Stomach (tissue), 9 donors: ENCODE measurements around the gene LITAF. TPM values are rescaled to one million over a fixed set of nuclear protein-coding genes. Genes with fewer than 3 reads are reported as not detected.

Experiments
- DNase-seq, 2 donors: peaks; one replicate each; pipeline versions ENCODE4 v3.0.0 to v3.0.0-alpha.2; 2013 to 2019
- H3K27ac ChIP-seq, 5 donors: fragments of 200-600 bp in 4 of 5; sonication (generic) in 4 of 5; one replicate each; pipeline ENCODE4 v1.5.1; 2013 to 2019; ENCODE audit warnings: mild to moderate bottlenecking in 1 of 5, moderate library complexity in 1 of 5
- H3K27me3 ChIP-seq, 3 donors: fragments of 200-600 bp; sonication (generic); one replicate each; pipeline ENCODE4 v1.5.1; 2017 to 2019; ENCODE audit warnings: mixed run types in 1 of 3
- H3K36me3 ChIP-seq, 4 donors: fragments of 200-600 bp; sonication (generic); 1 replicate in 3 of 4; 2 replicates in 1 of 4; pipeline ENCODE4 v1.5.1; 2016 to 2019
- H3K4me1 ChIP-seq, 4 donors: fragments of 200-600 bp; sonication (generic); one replicate each; pipeline ENCODE4 v1.5.1; 2016 to 2019
- H3K4me3 ChIP-seq, 4 donors: fragments of 200-600 bp; sonication (generic) in 3 of 4; one replicate each; pipeline ENCODE4 v1.5.1; 2016 to 2019; ENCODE audit warnings: mild to moderate bottlenecking in 1 of 4
- H3K9me3 ChIP-seq, 4 donors: fragments of 200-600 bp; sonication (generic); one replicate each; pipeline ENCODE4 v1.5.1; 2016 to 2019
- EP300 ChIP-seq: sonication (generic); formaldehyde crosslinking; IDR thresholded peaks from one replicate; pipeline ENCODE4 v1.6.1; 2017; ENCODE audit warnings: antibody characterized with exemption
- POLR2A ChIP-seq, 4 donors: fragments of 450-650 bp; IDR thresholded peaks; one replicate each; pipeline ENCODE4 v1.6.1; 2016; ENCODE audit warnings: antibody characterized with exemption in 4 of 4, control low read depth in 2 of 4, mild to moderate bottlenecking in 1 of 4, moderate library complexity in 1 of 4
- POLR2AphosphoS5 ChIP-seq, 3 donors: sonication (generic); formaldehyde crosslinking; IDR thresholded peaks; one replicate each; pipeline ENCODE4 v1.6.1; 2016; ENCODE audit warnings: antibody characterized with exemption in 3 of 3
- WGBS, 5 donors: extraction: QIAGEN DNeasy Blood & Tissue Kit in 3 of 5; methylation state at CpG; one replicate each; pipeline versions ENCODE4 v1.1.5 to v1.1.7; 2013 to 2018; 5-methylcytosine and 5-hydroxymethylcytosine counted together
- intact Hi-C: fragments of 100-400 bp; cut with DNase I; formaldehyde crosslinking; loops from one replicate; pipeline ENCODE4 v1.15.1; 2023; ENCODE audit warnings: low total_unique reads
- polyA plus RNA-seq, 3 donors: library from polyadenylated mRNA; stranded (reverse); fragments of 200-250 nt; gene quantifications; one replicate each; pipeline ENCODE4 v1.2.3, GENCODE V29; 2013
- total RNA-seq, 5 donors: library from RNA; depleted of rRNA; stranded (reverse); fragments of >200 nt; gene quantifications; one replicate each; pipeline versions ENCODE4 v1.1.0 to v1.2.3, GENCODE V29; 2014 to 2016
- TF ChIP-seq, protein P1 (sequence below), 7 experiments: fragments of 450-650 bp in 4 of 7; fragments of 200-600 bp in 3 of 7; sonication (generic) in 3 of 7; IDR thresholded peaks; one replicate each; pipeline ENCODE4 v1.5.1; 2016 to 2019; ENCODE audit warnings: antibody characterized with exemption in 7 of 7, control low read depth in 2 of 7, mild to moderate bottlenecking in 1 of 7
- donor health status: healthy with polysubstance abuse.
- donor health status: Bipolar disorder and iron deficiency.
- donor health status: healthy.

LITAF gene
- total and polyA plus RNA-seq, 8 donors, result 9.8 to 211 (median 60.2) TPM

DNA sequence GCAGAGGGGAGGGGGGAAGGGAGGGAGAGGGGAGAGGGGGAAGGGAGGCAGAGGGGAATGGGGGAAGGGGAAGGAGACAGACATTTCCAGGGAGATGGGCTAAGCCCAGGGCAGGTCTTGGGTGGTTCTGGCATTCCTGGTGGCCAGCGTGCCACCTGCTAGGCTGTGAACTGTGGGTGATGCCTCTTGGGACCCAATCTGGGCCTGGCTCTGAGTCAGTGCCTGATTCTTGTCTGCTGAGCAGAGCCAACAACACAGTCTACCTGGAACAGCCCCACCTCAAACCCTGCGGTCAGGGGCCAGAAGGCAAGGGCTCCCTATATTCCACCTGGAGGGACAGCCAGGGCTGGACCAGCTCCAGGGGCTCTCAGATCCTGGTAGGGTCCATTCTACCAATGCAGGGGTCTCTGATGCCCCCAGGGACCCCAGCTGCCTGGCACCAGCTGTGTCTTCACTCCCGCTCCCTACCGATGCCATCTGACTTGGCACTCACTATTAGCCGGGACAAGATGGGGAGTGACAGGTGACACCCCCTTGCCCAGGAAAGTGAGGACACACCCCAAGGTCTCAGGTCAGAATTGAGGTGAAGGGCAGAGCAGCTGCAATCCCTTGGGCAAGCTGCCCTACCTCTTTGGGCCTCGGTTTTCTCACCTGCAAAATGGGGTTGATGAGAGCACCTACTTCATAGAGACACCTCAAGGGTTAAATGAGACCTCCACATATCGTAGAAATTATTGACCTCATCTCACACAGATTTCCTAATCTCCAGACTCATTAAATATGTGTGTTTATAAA lies 87.2 kb downstream of the LITAF start:
- H3K9me3 ChIP-seq, result no peaks in the 10 kb centered on the region
- no peaks in the 10 kb centered on the region for H3K36me3 ChIP-seq
- TF ChIP-seq EP300 (no peak), POLR2A (IDR thresholded peaks at IDR 0.05) (no peak), POLR2AphosphoS5 (IDR thresholded peaks at IDR 0.05) (no peak)
- TF ChIP-seq, protein P1, sequence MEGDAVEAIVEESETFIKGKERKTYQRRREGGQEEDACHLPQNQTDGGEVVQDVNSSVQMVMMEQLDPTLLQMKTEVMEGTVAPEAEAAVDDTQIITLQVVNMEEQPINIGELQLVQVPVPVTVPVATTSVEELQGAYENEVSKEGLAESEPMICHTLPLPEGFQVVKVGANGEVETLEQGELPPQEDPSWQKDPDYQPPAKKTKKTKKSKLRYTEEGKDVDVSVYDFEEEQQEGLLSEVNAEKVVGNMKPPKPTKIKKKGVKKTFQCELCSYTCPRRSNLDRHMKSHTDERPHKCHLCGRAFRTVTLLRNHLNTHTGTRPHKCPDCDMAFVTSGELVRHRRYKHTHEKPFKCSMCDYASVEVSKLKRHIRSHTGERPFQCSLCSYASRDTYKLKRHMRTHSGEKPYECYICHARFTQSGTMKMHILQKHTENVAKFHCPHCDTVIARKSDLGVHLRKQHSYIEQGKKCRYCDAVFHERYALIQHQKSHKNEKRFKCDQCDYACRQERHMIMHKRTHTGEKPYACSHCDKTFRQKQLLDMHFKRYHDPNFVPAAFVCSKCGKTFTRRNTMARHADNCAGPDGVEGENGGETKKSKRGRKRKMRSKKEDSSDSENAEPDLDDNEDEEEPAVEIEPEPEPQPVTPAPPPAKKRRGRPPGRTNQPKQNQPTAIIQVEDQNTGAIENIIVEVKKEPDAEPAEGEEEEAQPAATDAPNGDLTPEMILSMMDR (IDR thresholded peaks at IDR 0.05), result no peak
- H3K27me3 ChIP-seq, result no peaks in the 10 kb centered on the region
- intact Hi-C loops, result no loop called here
- H3K4me1 ChIP-seq, result peaks cover 31 to 49% (median 40%) of the 10 kb centered on the region in 4 donors
- DNase-seq, result peak; percentile 30 to 44
- peak overlapping the region in 2 of 5 donors; percentile 11 to 50 for H3K27ac ChIP-seq
- H3K4me3 ChIP-seq, result no peak overlapping the region
- 56 to 70% (median 66%) methylated on average over 6 to 7 of the region's 7 CpGs for WGBS, 5 donors

DNA sequence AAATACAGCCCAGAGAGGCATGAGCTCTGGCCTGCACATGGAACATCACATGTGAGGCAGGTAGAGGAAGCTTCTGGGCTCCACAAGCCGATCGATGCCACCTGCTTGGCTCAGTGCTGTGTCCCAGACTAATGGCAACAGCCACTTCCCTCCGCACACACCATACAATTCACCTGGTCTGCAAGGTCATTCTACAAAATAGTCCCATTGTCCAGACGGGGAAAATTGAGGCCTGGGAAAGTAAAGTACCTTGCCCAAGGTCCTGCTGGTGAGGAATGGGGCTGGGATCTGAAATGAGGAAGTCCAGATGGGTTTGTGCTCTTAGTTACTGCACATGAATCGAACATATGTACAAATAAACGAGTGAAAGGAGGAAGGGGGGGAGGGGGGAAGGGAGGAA lies 88.0 kb downstream of the LITAF start:
- intact Hi-C loops, result no loop called here
- peaks cover 31 to 54% (median 43%) of the 10 kb centered on the region in 4 donors for H3K4me1 ChIP-seq
- no peaks in the 10 kb centered on the region for H3K36me3 ChIP-seq
- no peaks in the 10 kb centered on the region for H3K27me3 ChIP-seq
- H3K9me3 ChIP-seq, result no peaks in the 10 kb centered on the region
- H3K4me3 ChIP-seq, result no peak overlapping the region
- WGBS, 5 donors, result 59 to 69% (median 65%) methylated on average over 6 of the region's 6 CpGs
- peak overlapping the region in 1 of 5 donors; percentile 86 for H3K27ac ChIP-seq
- DNase-seq, result no peak
- TF ChIP-seq POLR2A (IDR thresholded peaks at IDR 0.05) (no peak), POLR2AphosphoS5 (IDR thresholded peaks at IDR 0.05) (no peak), EP300 (no peak)
- TF ChIP-seq, protein P1 (IDR thresholded peaks at IDR 0.05), result no peak

DNA sequence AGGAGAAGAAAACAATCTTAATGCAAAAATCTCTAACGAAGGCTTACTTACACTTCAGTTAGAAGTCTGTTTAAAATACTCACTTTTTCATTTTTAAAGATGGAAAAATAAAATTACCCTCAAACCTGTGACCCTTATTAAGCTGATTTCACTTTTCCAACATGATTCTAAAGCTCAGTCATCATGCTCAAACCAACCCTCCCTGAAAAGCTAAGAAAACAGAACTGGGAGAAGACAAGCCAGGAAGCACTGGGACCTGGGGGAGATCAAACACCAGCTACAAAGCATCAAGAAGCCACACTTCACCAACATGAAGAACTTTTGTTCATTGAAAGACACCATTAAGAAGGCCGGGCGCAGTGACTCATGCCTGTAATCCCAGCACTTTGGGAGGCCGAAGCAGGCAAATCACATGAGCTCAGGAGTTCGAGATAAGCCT lies 88.8 kb downstream of the LITAF start:
- H3K4me1 ChIP-seq, result peaks cover 31 to 54% (median 43%) of the 10 kb centered on the region in 4 donors
- intact Hi-C loops, result no loop called here
- 27 to 43% (median 32%) methylated on average over 5 of the region's 5 CpGs for WGBS, 5 donors
- H3K36me3 ChIP-seq, result no peaks in the 10 kb centered on the region
- TF ChIP-seq, protein P1 (IDR thresholded peaks at IDR 0.05), result no peak
- TF ChIP-seq EP300 (no peak), POLR2AphosphoS5 (IDR thresholded peaks at IDR 0.05) (no peak), POLR2A (IDR thresholded peaks at IDR 0.05) (no peak)
- H3K27ac ChIP-seq, result peak overlapping the region in 4 of 5 donors; percentile 74 to 86 (median 83)
- H3K4me3 ChIP-seq, result no peak overlapping the region
- no peaks in the 10 kb centered on the region for H3K27me3 ChIP-seq
- no peaks in the 10 kb centered on the region for H3K9me3 ChIP-seq
- DNase-seq, result peak in 1 of 2 donors; percentile 64

Other genes starting within 250 kb of the LITAF start
- 10 to 100 TPM in 3 of 5 donors, 1 to 10 TPM in 2; 2.3 to 79.9 (median 10.5) TPM for gene RMI2, start 241.5 kb downstream of the LITAF start, total RNA-seq
- gene RMI2, start 241.5 kb downstream of the LITAF start, polyA plus RNA-seq, result 1 to 10 TPM; 6.9 to 9.6 (median 7.0) TPM
- 10 to 100 TPM in 4 of 5 donors, 1 to 10 TPM in 1; 2.9 to 25.0 (median 16.0) TPM for gene SNN, start 81.5 kb upstream of the LITAF start, total RNA-seq
- gene SNN, start 81.5 kb upstream of the LITAF start, polyA plus RNA-seq, result 10 to 100 TPM in 2 of 3 donors, 1 to 10 TPM in 1; 8.5 to 14.0 (median 11.3) TPM
- 10 to 100 TPM; 24.1 to 72.9 (median 51.1) TPM for gene TXNDC11, start 155.9 kb upstream of the LITAF start, total RNA-seq
- gene TXNDC11, start 155.9 kb upstream of the LITAF start, polyA plus RNA-seq, result 10 to 100 TPM; 27.0 to 42.9 (median 41.3) TPM
- 100 to 1,000 TPM in 1 of 5 donors, 10 to 100 TPM in 4; 49.1 to 110 (median 92.1) TPM for gene ZC3H7A, start 210.3 kb upstream of the LITAF start, total RNA-seq
- gene ZC3H7A, start 210.3 kb upstream of the LITAF start, polyA plus RNA-seq, result 10 to 100 TPM; 16.1 to 23.3 (median 20.0) TPM